HUES48 (cell line): ENCODE data around the gene CEP350.

Experiments used
- H3K27ac ChIP-seq: one replicate; pipeline ENCODE4 v1.7.0; 2013; ENCODE audit warnings: low read depth, low read length, inconsistent platforms
- H3K27me3 ChIP-seq: 2 replicates; pipeline ENCODE4 v1.6.1; 2013; ENCODE audit warnings: mild to moderate bottlenecking, low read length; ENCODE audit not compliant: control insufficient read depth, insufficient read depth
- H3K36me3 ChIP-seq: 2 replicates; pipeline ENCODE4 v1.6.1; 2013; ENCODE audit warnings: low read length; ENCODE audit not compliant: control insufficient read depth, insufficient read depth
- H3K4me1 ChIP-seq: 2 replicates; pipeline ENCODE4 v1.6.1; 2013; ENCODE audit warnings: mild to moderate bottlenecking, low read length; ENCODE audit not compliant: control insufficient read depth, insufficient read depth
- H3K4me3 ChIP-seq: 2 replicates; pipeline ENCODE4 v1.5.1; 2013; ENCODE audit warnings: mild to moderate bottlenecking, low read depth, low read length
- H3K9ac ChIP-seq: 2 replicates; pipeline ENCODE4 v1.6.1; 2013; ENCODE audit warnings: mild to moderate bottlenecking, low read depth, low read length, moderate library complexity
- H3K9me3 ChIP-seq: 2 replicates; pipeline ENCODE4 v1.6.1; 2013; ENCODE audit warnings: low read length; ENCODE audit not compliant: control insufficient read depth, insufficient read depth

CEP350 gene

GRCh38 chr1:180031664-180032063, 77.1 kb downstream of the CEP350 start:
- Histone ChIP-seq H3K9me3 (no peaks in the 10 kb centered on the region), H3K9ac (no peak overlapping the region), H3K4me3 (no peak overlapping the region), H3K27ac (no peak overlapping the region), H3K4me1 (no peaks in the 10 kb centered on the region), H3K36me3 (peaks cover 43% of the 10 kb centered on the region), H3K27me3 (no peaks in the 10 kb centered on the region)

DNA sequence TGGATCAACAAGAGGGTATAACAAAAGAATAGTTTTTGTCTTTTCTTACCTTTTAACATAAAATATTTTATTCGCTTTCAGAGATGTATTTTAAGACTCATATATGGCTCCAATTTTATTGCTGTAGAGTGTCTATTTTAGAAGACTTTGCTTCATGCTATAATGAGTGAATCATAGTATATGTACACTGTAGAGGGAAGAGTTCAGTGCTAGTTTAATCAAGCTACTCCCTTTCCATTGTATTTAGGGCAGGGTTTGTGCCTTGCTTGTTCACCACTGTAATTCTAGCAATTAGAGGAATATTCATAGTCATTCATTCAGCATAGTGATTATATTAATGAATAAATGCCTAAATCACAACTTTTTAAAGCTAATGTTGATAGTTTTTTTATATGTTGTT, 78.8 kb downstream of the CEP350 start:
- H3K36me3 ChIP-seq: peaks cover 44% of the 10 kb centered on the region
- no peaks in the 10 kb centered on the region for H3K4me1 ChIP-seq
- no peak overlapping the region for H3K4me3 ChIP-seq
- no peaks in the 10 kb centered on the region for H3K27me3 ChIP-seq
- no peaks in the 10 kb centered on the region for H3K9me3 ChIP-seq
- H3K27ac ChIP-seq: no peak overlapping the region
- no peak overlapping the region for H3K9ac ChIP-seq

DNA sequence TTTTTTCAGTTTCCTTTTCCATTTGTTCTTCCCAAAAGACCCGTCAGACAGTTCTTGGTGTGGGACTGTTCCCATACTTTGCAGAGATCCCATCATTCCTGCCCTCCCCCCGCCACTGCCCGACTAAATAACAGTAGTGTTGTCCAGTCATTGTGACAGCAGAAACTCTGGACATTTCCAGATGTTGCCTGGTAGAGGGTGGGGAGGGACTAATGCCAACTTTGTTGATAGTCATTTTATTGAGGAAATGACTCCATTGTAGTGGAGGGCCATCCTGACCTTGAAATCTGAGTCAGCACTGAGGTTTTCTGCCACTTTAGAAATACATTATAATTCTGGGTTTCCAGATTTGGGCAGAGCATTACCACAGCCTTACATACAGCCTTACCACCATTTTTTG, 85.4 kb downstream of the CEP350 start:
- peaks cover 68% of the 10 kb centered on the region for H3K36me3 ChIP-seq
- no peak overlapping the region for H3K27ac ChIP-seq
- no peaks in the 10 kb centered on the region for H3K27me3 ChIP-seq
- H3K9me3 ChIP-seq: no peaks in the 10 kb centered on the region
- H3K4me3 ChIP-seq: no peak overlapping the region
- H3K4me1 ChIP-seq: no peaks in the 10 kb centered on the region
- no peak overlapping the region for H3K9ac ChIP-seq

- Histone ChIP-seq H3K9me3 (no peaks in the 10 kb centered on the region), H3K4me1 (no peaks in the 10 kb centered on the region), H3K27me3 (no peaks in the 10 kb centered on the region), H3K4me3 (no peak overlapping the region), H3K36me3 (peaks cover 71% of the 10 kb centered on the region), H3K9ac (no peak overlapping the region), H3K27ac (no peak overlapping the region)
These were observed 87.0 kb downstream of the CEP350 start for GRCh38 chr1:180041582-180041981.

GRCh38 chr1:180042988-180043622, 88.5 kb downstream of the CEP350 start:
- Histone ChIP-seq H3K4me1 (no peaks in the 10 kb centered on the region), H3K27me3 (no peaks in the 10 kb centered on the region), H3K9me3 (no peaks in the 10 kb centered on the region), H3K9ac (no peak overlapping the region), H3K36me3 (peaks cover 74% of the 10 kb centered on the region), H3K4me3 (no peak overlapping the region), H3K27ac (no peak overlapping the region)

- Histone ChIP-seq H3K9ac (no peak overlapping the region), H3K4me1 (no peaks in the 10 kb centered on the region), H3K27me3 (no peaks in the 10 kb centered on the region), H3K9me3 (no peaks in the 10 kb centered on the region), H3K27ac (no peak overlapping the region), H3K36me3 (peaks cover 81% of the 10 kb centered on the region), H3K4me3 (no peak overlapping the region)
These were observed 89.2 kb downstream of the CEP350 start for GRCh38 chr1:180043785-180044184.

DNA sequence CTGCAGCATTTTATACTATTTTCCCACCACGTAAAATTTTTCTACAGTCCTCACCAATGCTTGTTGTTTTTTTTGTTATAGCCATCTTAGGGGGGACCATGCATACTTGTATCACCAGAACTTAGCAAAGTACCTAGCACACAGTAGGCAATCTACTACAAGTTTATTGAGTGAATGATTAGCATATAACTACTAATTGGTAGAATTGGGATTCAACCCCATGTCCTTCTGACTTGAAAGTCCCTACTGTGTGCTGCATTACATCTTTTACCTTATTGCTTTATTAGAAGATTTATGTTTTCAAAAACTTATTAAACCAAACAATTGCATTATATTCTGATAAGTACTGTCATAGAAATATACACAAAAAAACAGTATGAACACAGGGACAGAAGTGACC, 92.1 kb downstream of the CEP350 start:
- Histone ChIP-seq H3K9me3 (no peaks in the 10 kb centered on the region), H3K4me1 (no peaks in the 10 kb centered on the region), H3K9ac (no peak overlapping the region), H3K36me3 (peaks cover 86% of the 10 kb centered on the region), H3K27me3 (no peaks in the 10 kb centered on the region), H3K4me3 (no peak overlapping the region), H3K27ac (no peak overlapping the region)

DNA sequence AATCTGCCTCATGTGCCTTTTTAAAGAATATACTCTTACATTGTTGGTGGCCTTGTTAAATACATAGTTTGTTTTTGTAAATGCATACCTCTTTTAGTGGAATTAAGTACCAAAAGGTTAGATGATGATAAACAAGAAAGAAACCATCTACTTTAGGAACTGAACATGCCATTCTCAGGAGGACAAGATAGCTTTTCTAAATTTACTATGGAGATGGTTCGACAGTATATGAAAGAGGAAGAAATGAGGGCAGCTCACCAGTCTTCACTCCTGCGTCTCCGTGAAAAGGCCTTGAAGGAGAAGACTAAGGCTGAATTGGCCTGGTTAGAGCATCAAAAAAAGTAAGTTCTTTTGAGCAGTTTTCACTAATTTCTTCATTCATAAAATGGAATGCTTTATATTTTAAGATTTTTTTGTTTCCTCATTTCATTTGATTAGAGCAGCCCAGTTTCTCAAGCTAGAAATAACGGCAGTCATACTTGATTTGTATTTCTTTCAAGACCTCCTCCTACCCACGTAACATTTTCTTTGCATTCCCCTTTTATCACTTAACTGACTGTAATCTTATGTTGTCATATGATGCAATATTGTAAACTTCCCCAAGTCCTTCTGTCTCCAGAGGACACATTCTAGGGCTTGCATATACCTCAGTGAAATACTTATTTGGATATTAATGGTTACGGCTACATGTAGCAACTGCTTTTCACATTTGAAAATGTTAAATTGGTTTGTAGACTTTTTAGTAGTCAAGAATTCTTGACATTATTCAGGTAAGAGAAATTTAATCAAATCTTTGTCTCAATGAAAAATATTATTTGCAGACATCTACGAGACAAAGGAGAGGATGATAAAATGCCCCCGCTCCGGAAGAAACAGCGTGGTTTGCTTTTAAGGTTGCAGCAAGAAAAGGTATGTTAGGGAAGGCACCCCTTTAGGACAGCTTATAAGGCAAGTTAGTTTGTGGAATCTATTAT, 99.3 kb downstream of the CEP350 start:
- H3K9me3 ChIP-seq: no peaks in the 10 kb centered on the region
- no peaks in the 10 kb centered on the region for H3K27me3 ChIP-seq
- H3K4me1 ChIP-seq: no peaks in the 10 kb centered on the region
- no peak overlapping the region for H3K27ac ChIP-seq
- H3K36me3 ChIP-seq: peaks cover 66% of the 10 kb centered on the region
- no peak overlapping the region for H3K9ac ChIP-seq
- H3K4me3 ChIP-seq: no peak overlapping the region

DNA sequence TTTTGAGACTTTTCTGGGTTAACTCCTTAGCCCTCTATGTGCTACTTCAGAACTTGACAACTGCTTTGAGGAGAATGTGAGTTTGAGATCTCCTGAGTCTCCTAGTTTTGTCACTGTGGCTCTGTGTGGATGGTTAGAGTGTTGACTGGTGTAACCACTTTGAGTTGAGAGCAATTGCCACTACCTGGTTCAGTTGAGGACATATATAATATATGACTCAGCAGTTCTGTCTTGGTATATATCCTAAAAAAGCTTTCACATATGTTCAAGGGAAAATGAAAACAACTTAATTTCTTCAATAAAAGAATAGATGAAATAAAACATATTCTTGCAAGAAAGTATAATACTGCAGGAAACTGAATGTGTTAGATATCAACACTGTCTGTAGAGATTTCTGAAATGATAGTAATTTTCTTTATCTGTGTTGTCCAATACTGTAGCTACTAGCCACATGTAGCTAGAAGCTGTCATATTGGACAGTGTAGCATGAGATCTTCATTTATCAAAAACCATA, 103.3 kb downstream of the CEP350 start:
- no peak overlapping the region for H3K9ac ChIP-seq
- peaks cover 51% of the 10 kb centered on the region for H3K36me3 ChIP-seq
- no peak overlapping the region for H3K27ac ChIP-seq

DNA sequence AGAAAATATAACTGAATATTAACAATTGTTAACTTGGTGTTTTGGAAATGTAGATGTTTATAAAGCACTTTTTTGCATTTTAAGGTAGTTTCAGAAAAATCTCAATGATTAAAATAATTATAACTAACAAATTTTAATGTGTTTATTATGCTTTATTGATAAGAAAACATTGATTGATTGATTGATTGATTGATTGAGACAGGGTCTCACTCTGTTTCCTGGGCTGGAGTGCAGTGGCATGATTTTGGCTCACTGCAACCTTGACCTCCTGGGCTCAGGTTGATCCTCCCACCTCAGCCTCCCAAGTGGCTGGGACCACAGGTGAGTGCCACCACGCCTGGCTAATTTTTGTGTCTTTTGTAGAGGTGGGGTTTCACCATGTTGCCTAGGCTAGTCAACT, 106.4 kb downstream of the CEP350 start:
- Histone ChIP-seq H3K9me3 (no peaks in the 10 kb centered on the region), H3K36me3 (peaks cover 57% of the 10 kb centered on the region), H3K4me3 (no peak overlapping the region), H3K27ac (no peak overlapping the region), H3K4me1 (no peaks in the 10 kb centered on the region), H3K9ac (no peak overlapping the region), H3K27me3 (no peaks in the 10 kb centered on the region)

More for the DNA sequence above, 103.3 kb downstream of the CEP350 start:
- no peaks in the 10 kb centered on the region for H3K27me3 ChIP-seq
- H3K9me3 ChIP-seq: no peaks in the 10 kb centered on the region
- no peak overlapping the region for H3K4me3 ChIP-seq
- H3K4me1 ChIP-seq: no peaks in the 10 kb centered on the region

GRCh38 chr1:180062452-180062971, 107.9 kb downstream of the CEP350 start:
- H3K27ac ChIP-seq: no peak overlapping the region
- peaks cover 68% of the 10 kb centered on the region for H3K36me3 ChIP-seq
- no peak overlapping the region for H3K4me3 ChIP-seq
- H3K9ac ChIP-seq: no peak overlapping the region
- no peaks in the 10 kb centered on the region for H3K4me1 ChIP-seq
- H3K9me3 ChIP-seq: no peaks in the 10 kb centered on the region
- H3K27me3 ChIP-seq: no peaks in the 10 kb centered on the region
